Stimulated activated CD8-positive, alpha-beta memory T cell treated with anti-CD3 and anti-CD28 coated beads, Interleukin-15, amount 100 ng/mL, for 24 hours (primary cell): ENCODE measurements around the gene TMEM266.

Experiments used
- DNase-seq: peaks from one replicate; pipeline ENCODE4 v3.0.0-alpha.2; 2020; ENCODE audit warnings: low read depth

The TMEM266 gene

GRCh38 chr15:76162784-76163456 lies 103.1 kb downstream of the TMEM266 start:
- no peak for DNase-seq

- no peak for DNase-seq
Observed at GRCh38 chr15:76163457-76164295, 103.9 kb downstream of the TMEM266 start.

GRCh38 chr15:76164602-76165001 lies 104.8 kb downstream of the TMEM266 start:
- DNase-seq: no peak

DNA sequence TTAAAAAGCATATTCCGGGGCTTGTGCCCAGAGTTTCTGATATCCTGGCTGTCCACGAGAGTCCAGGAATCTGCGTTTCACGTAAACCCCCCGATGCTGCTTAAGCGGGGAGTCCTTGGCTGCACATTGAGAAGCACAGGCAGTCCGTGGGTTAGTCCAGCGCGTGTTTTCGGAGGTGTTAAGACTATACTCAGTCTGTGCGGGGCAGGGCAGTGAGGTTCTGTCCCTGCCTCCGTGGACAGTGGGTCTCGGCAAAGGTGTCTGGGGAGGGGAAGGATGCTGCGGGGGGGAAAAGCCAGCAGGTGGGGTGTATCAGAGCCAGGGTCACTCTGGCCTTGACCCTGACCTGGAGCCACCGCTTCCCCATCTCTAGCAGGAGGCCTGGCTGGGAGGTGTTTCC lies 106.2 kb downstream of the TMEM266 start:
- no peak for DNase-seq

GRCh38 chr15:76168237-76168984 lies 108.6 kb downstream of the TMEM266 start:
- no peak for DNase-seq

GRCh38 chr15:76169018-76169417 lies 109.2 kb downstream of the TMEM266 start:
- DNase-seq: no peak

DNA sequence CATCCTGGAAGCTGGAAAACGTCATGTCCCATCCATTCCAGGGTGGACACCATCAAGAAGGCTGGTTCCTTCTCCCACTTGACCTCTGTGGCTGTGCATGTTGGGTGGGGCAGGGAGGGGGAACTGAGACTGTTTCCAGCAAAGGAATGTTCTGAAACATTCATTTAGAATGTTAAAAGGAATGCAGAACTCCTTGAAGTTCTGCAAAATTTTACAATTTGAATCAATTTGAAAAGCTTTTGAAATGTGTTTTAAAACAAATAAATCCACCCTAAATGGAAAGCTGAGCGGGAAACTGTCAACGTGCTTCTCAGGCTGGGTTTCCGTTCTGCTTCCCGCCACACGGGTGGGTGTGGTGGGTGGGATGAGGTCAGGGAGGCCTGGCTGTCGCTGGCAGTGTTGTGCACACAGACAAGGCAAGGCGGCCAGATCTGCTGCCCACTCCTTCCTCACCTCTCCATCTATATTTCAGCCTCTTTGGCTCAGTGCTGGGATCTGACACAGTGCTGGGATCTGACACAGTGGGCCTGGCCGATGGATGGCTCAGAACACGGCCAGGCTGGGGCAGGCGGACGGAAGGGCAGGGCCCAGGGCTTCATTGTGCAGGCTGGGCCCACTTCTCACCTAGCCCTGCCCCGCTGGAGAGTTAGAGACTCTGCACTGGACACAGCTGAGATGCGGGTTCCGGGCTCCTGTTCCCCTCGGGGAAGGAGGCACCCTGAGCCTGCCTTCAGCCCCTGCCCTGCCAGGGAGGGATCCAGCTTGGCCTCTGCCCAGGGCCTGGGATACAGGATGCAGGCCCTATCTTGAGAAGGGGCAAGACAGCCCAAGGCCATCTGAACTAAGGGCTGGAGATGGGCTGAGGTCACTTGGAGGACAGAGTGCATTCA lies 110.4 kb downstream of the TMEM266 start:
- DNase-seq: no peak

- DNase-seq: no peak
Observed at GRCh38 chr15:76172782-76173181, 113.0 kb downstream of the TMEM266 start.

DNA sequence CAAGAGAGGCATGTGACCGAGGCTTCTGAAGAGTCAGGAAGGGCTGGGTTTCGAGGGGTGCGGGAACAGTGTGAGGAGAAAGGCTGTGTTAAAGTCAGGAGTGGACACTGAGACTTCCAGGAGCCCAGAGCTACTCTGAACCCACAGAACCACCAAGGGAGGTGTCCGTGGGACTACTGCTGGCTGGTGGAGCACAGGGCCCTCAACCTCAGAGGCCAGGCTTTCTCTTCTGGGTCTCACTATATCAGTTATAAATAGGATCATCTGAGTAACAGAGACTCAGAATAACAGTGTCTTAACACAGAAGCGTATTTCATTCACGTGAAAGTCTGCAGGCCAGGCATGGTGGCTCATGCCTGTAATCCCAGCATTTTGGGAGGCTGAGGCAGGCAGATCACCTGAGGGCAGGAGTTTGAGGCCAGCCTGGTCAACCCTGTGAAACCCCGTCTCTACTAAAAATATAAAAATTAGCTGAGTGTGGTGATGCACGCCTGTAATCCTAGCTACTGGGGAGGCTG lies 113.6 kb downstream of the TMEM266 start:
- DNase-seq: no peak

- DNase-seq: no peak
Observed at GRCh38 chr15:76174654-76175053, 114.9 kb downstream of the TMEM266 start.

- DNase-seq: no peak
Observed at GRCh38 chr15:76175442-76175841, 115.7 kb downstream of the TMEM266 start.

DNA sequence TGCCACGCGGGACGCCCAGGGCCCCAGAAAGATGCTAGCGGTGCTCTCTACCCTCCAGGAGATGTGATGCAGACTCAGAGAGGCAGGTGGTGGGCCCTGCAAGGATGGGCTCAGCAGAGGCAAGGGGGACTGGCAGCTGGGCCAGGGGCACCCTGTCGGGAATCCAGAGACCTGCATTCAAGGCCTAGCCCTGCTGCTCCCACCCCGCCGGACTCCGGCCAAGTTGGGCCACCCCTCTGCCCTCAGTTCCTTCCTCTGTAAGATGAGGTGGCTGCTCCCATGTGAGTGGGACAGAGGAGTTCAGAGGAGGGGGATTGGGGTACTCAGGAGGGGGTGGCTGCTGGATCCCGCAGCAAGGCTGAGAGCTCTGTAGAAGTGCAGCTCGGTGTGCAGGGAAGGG lies 116.3 kb downstream of the TMEM266 start:
- no peak for DNase-seq

GRCh38 chr15:76176487-76177085 lies 116.8 kb downstream of the TMEM266 start:
- DNase-seq: no peak

GRCh38 chr15:76177491-76178040 lies 117.8 kb downstream of the TMEM266 start:
- no peak for DNase-seq

- no peak for DNase-seq
Observed at GRCh38 chr15:76178296-76179000, 118.7 kb downstream of the TMEM266 start.

DNA sequence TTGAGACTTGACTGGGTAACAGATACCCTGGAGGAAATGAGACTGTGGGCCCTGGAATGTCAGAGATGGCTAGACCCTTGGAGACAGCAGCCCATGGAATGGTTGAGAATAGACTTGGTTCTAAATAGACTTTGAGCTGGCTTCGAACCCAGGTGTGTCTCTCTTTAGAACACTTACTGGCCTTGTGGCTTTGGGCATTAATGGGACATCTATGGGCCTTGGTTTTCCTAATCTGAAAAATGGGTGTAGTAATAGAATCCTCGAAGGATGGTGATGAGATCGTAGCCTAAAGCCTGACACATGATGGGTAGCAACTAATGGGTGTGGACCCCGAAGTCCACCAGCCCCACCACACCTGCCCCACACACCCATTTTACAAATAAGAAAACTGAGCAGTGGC lies 119.2 kb downstream of the TMEM266 start:
- DNase-seq: no peak

GRCh38 chr15:76180321-76180720 lies 120.5 kb downstream of the TMEM266 start:
- no peak for DNase-seq

- no peak for DNase-seq
Observed at GRCh38 chr15:76181705-76182107, 121.9 kb downstream of the TMEM266 start.

DNA sequence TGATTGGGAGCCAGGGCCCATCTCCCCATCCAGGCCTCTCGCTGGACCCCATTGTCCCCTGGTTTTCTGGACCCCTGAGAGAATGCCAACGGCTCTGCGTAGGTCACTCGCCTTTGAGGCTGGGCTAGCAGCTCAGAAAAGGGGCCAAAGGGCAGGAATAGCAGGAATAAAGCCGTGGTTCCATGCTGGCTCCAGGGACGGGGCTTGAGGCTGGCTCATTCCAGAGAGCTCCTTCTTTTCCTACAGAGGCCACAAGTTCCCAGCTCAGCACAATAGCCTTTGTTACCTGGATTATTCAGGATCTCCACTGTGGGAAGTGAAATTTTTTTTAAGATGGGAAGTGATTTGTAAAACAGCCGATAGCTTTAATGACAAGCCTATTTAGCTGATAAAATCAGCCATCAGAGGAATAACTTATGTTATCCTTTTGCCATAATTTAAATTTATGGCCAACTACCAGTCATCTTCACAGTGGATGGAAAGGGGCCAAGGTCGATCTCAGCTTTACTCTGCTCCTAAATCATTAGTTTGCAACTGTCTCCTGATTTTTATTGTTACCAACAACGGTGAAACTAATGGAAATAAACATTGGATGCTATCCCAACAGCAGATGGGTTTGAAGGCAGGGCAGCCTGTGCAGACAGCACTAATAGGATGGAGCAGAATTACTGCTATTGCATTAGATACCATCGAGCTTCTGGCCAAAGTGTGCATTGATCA lies 124.3 kb downstream of the TMEM266 start:
- no peak for DNase-seq

DNA sequence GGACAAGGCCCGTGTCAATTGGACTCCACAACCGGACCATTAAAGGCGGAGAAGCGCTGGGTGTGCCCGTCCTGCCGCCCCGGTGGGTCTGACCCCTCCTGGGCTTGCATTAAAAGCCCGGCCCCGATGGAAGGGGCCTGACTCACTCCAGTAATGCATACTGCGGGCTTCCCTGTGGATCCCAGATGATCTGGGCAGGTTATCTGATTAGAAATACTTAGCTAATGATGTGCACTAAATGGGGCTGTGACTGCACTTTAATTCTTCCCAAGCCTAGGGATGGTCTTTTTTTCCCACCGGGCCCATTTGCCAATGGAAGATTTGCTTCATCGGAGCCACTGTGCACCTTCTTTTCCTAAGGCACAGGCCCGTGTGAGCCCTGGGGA lies 124.9 kb downstream of the TMEM266 start:
- no peak for DNase-seq
